CD4-positive, alpha-beta memory T cell (primary cell): ENCODE data around the gene LETMD1. TPM values are rescaled to one million over a fixed set of nuclear protein-coding genes. Genes with fewer than 3 reads are reported as not detected.

Source experiments
- CTCF ChIA-PET: fragments of 350-600 bp; sonication (Branson Sonifier 250); formaldehyde crosslinking; loops from one replicate; lab custom pipeline; 2021; ENCODE audit warnings: inconsistent platforms; ENCODE audit not compliant: partially characterized antibody; lab: Charles Lee
- POLR2A ChIA-PET: fragments of 350-600 bp; sonication (Branson Sonifier 250); formaldehyde crosslinking; loops from one replicate; lab custom pipeline; 2021; ENCODE audit not compliant: partially characterized antibody; lab: Charles Lee
- DNase-seq, 5 donors: peaks; one replicate each; pipeline versions ENCODE4 v3.0.0 to v3.0.0-alpha.2; 2020 to 2022; ENCODE audit warnings: mixed read lengths in 1 of 5
- H3K27ac ChIP-seq: one replicate; pipeline ENCODE4 v1.7.0; 2013; ENCODE audit warnings: low read depth, low read length
- H3K27me3 ChIP-seq: 2 replicates; pipeline ENCODE4 v1.7.0; 2013; ENCODE audit warnings: mild to moderate bottlenecking, low read length, moderate library complexity; ENCODE audit not compliant: insufficient read depth
- H3K36me3 ChIP-seq: 2 replicates; pipeline ENCODE4 v1.7.0; 2013; ENCODE audit warnings: mild to moderate bottlenecking, low read length, moderate library complexity; ENCODE audit not compliant: insufficient read depth
- H3K4me1 ChIP-seq: 2 replicates; pipeline ENCODE4 v1.7.0; 2013; ENCODE audit warnings: mild to moderate bottlenecking, low read length, moderate library complexity; ENCODE audit not compliant: insufficient read depth
- H3K4me3 ChIP-seq, 2 donors: one replicate each; pipeline ENCODE4 v1.7.0; 2013; ENCODE audit warnings: low read length in 2 of 2, mild to moderate bottlenecking in 1 of 2
- H3K9me3 ChIP-seq, 2 donors: one replicate each; pipeline ENCODE4 v1.7.0; 2013; ENCODE audit warnings: low read length in 2 of 2, control low read depth in 1 of 2; ENCODE audit not compliant: control insufficient read depth in 1 of 2
- H3K27ac Mint-ChIP-seq, 7 donors: one replicate each; pipeline ENCODE4 v1.8.0; 2020 to 2021; ENCODE audit warnings: mixed read lengths in 7 of 7, mild to moderate bottlenecking in 6 of 7, inconsistent platforms in 3 of 7, moderate library complexity in 3 of 7
- H3K27me3 Mint-ChIP-seq, 2 donors: one replicate each; pipeline ENCODE4 v1.8.0; 2020 to 2021; ENCODE audit warnings: mixed read lengths in 2 of 2
- H3K36me3 Mint-ChIP-seq, 2 donors: one replicate each; pipeline ENCODE4 v1.8.0; 2020 to 2021; ENCODE audit warnings: mixed read lengths in 2 of 2, inconsistent platforms in 1 of 2, mild to moderate bottlenecking in 1 of 2
- H3K4me1 Mint-ChIP-seq, 4 donors: one replicate each; pipeline ENCODE4 v1.8.0; 2020 to 2021; ENCODE audit warnings: mixed read lengths in 4 of 4, mild to moderate bottlenecking in 1 of 4
- H3K4me3 Mint-ChIP-seq, 8 donors: one replicate each; pipeline ENCODE4 v1.8.0; 2020 to 2021; ENCODE audit warnings: mixed read lengths in 8 of 8, mild to moderate bottlenecking in 7 of 8, moderate library complexity in 6 of 8, inconsistent platforms in 3 of 8
- H3K9me3 Mint-ChIP-seq, 8 donors: one replicate each; pipeline ENCODE4 v1.8.0; 2020 to 2021; ENCODE audit warnings: mixed read lengths in 8 of 8, mild to moderate bottlenecking in 5 of 8, inconsistent platforms in 3 of 8, moderate library complexity in 1 of 8
- intact Hi-C: fragments of 100-400 bp; cut with micrococcal nuclease; formaldehyde crosslinking; loops from one replicate; pipeline ENCODE4 v1.15.1; 2023
- polyA plus RNA-seq, 2 donors: library from polyadenylated mRNA; unstranded; fragments of 300-500 nt; fragmentation: Illumina TruSeq; gene quantifications; one replicate each; pipeline ENCODE4 v1.2.3, GENCODE V29; 2021
- total RNA-seq, 2 experiments: library from RNA; stranded (reverse); gene quantifications; one replicate each; pipeline ENCODE4 v1.2.3, GENCODE V29; 2021

The LETMD1 gene
- total and polyA plus RNA-seq, 4 experiments from 2014 or later: 32.6 to 93.3 (median 60.1) TPM

- no peak overlapping the region for H3K4me3 Mint-ChIP-seq
- peak overlapping the region in 2 of 7 donors; percentile 7 to 22 for H3K27ac Mint-ChIP-seq
- Histone ChIP-seq H3K4me1 (peaks cover 5% of the 10 kb centered on the region), H3K4me3 (no peak overlapping the region), H3K27ac (no peak overlapping the region), H3K27me3 (no peaks in the 10 kb centered on the region), H3K36me3 (peaks cover 56% of the 10 kb centered on the region), H3K9me3 (no peaks in the 10 kb centered on the region)
- CTCF ChIA-PET: no interaction called here
- no peak for DNase-seq
- POLR2A ChIA-PET: interaction anchor here (1.1 kb wide), 1 partner anchor 28 kb away, joined by 3 read pairs; no protein-coding TSS in a partner anchor
- peaks cover 4 to 8% (median 5%) of the 10 kb centered on the region in 4 donors for H3K4me1 Mint-ChIP-seq
- no peaks in the 10 kb centered on the region for H3K9me3 Mint-ChIP-seq
- H3K27me3 Mint-ChIP-seq: no peaks in the 10 kb centered on the region
- peaks cover 37 to 66% of the 10 kb centered on the region in 2 donors for H3K36me3 Mint-ChIP-seq
- intact Hi-C loops: no loop called here
Measured at GRCh38 chr12:51055060-51055459, 6.9 kb downstream of the LETMD1 start.

DNA sequence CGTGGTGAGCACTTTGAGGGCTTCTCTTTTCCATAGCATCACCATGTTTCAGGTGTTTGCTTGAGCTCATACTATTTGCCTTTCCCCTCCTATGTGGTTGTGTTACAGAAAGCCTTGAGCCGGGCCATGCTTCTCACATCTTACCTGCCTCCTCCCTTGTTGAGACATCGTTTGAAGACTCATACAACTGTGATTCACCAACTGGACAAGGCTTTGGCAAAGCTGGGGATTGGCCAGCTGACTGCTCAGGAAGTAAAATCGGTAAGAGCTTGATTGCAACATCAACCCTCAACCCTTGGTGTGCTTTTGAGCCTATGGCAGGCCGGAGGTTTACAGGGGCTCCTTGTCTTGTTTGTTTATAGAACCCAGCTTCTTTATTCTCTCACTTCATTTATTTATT, 8.1 kb downstream of the LETMD1 start:
- Mint-ChIP-seq H3K27ac (peak overlapping the region in 1 of 7 donors; percentile 45), H3K9me3 (no peaks in the 10 kb centered on the region), H3K4me3 (no peak overlapping the region), H3K36me3 (peaks cover 37 to 71% of the 10 kb centered on the region in 2 donors), H3K4me1 (peaks cover 4 to 8% (median 5%) of the 10 kb centered on the region in 4 donors), H3K27me3 (no peaks in the 10 kb centered on the region)
- ChIA-PET CTCF (no interaction called here), POLR2A (interaction anchor here (1.2 kb wide), 1 partner anchor 30 kb away, joined by 3 read pairs; the partner anchor contains the start of gene SLC11A2)
- intact Hi-C loops: no loop called here
- Histone ChIP-seq H3K27ac (no peak overlapping the region), H3K4me1 (no peaks in the 10 kb centered on the region), H3K27me3 (no peaks in the 10 kb centered on the region), H3K36me3 (peaks cover 56% of the 10 kb centered on the region), H3K4me3 (no peak overlapping the region), H3K9me3 (no peaks in the 10 kb centered on the region)
- DNase-seq: no peak

GRCh38 chr12:51059086-51059485, 11.0 kb downstream of the LETMD1 start:
- H3K9me3 Mint-ChIP-seq: no peaks in the 10 kb centered on the region
- CTCF ChIA-PET: no interaction called here
- intact Hi-C loops: no loop called here
- no peaks in the 10 kb centered on the region for H3K9me3 ChIP-seq
- H3K4me1 Mint-ChIP-seq: no peaks in the 10 kb centered on the region
- peaks cover 62% of the 10 kb centered on the region for H3K36me3 ChIP-seq
- H3K27me3 ChIP-seq: no peaks in the 10 kb centered on the region
- no peak for DNase-seq
- peak overlapping the region in 2 of 7 donors; percentile 78 to 79 for H3K27ac Mint-ChIP-seq
- no peak overlapping the region for H3K4me3 Mint-ChIP-seq
- peaks cover 26 to 73% of the 10 kb centered on the region in 2 donors for H3K36me3 Mint-ChIP-seq
- H3K4me3 ChIP-seq: no peak overlapping the region
- no peaks in the 10 kb centered on the region for H3K27me3 Mint-ChIP-seq
- POLR2A ChIA-PET: interaction anchor here (1.4 kb wide), 1 partner anchor 159 kb away, joined by 3 read pairs; the partner anchor contains the start of gene POU6F1
- H3K4me1 ChIP-seq: no peaks in the 10 kb centered on the region
- no peak overlapping the region for H3K27ac ChIP-seq

DNA sequence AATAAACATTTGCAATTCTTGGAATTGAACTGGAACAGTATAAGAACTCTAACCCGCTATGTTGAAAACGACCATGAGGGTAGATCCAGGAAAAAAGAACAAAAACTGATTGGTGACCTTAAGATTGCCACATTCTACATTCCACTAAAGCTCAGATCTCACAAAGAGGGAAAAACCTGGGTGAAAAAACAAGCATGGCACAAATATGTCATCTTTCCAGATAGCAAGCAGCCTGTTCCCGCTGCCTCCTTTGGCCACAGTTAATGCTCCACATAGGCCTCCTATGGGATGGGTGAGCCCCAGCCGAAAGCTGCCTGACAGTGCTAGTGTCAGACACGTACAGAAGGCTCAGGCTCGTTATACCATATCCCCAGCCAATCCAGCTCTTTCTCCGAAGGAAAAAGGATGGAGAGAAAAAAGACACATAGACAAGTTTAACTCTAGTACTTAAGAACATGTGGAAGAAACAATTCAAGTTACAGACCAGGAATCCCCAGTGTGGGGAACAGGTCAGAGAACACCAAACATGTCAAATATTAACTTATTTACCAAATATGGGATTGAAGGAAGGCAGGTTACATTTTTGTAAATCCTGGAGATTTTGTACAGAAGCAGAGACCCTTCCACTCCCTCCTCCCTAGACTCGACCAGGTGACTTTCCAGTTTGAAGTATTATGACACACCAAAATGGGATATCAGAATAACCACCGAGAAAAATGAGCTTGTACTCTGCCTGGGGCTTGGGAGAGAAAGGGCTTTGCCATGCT, 14.7 kb downstream of the LETMD1 start:
- Histone ChIP-seq H3K4me3 (no peak overlapping the region), H3K27me3 (no peaks in the 10 kb centered on the region), H3K4me1 (no peaks in the 10 kb centered on the region), H3K36me3 (peaks cover 55% of the 10 kb centered on the region), H3K27ac (no peak overlapping the region), H3K9me3 (no peaks in the 10 kb centered on the region)
- no peaks in the 10 kb centered on the region for H3K27me3 Mint-ChIP-seq
- no peaks in the 10 kb centered on the region for H3K4me1 Mint-ChIP-seq
- CTCF ChIA-PET: interaction anchor here (0.9 to 1.0 kb wide), 2 partner anchors 11 to 14 kb away, joined by 3 read pairs; no protein-coding TSS in a partner anchor
- peaks cover 34 to 73% of the 10 kb centered on the region in 2 donors for H3K36me3 Mint-ChIP-seq
- no peak for DNase-seq
- H3K4me3 Mint-ChIP-seq: no peak overlapping the region
- POLR2A ChIA-PET: interaction anchor here (2.0 kb wide), 1 partner anchor 14 kb away, joined by 7 read pairs; the partner anchor contains the start of gene LETMD1
- peak overlapping the region in 2 of 7 donors; percentile 22 to 78 for H3K27ac Mint-ChIP-seq
- intact Hi-C loops: no loop called here
- H3K9me3 Mint-ChIP-seq: no peaks in the 10 kb centered on the region

- H3K27me3 Mint-ChIP-seq: no peaks in the 10 kb centered on the region
- no peak overlapping the region for H3K4me3 ChIP-seq
- peaks cover 25 to 60% of the 10 kb centered on the region in 2 donors for H3K36me3 Mint-ChIP-seq
- H3K4me1 Mint-ChIP-seq: no peaks in the 10 kb centered on the region
- no peak overlapping the region for H3K4me3 Mint-ChIP-seq
- intact Hi-C loops: no loop called here
- peaks cover 38% of the 10 kb centered on the region for H3K36me3 ChIP-seq
- no peaks in the 10 kb centered on the region for H3K9me3 ChIP-seq
- DNase-seq: no peak
- no peaks in the 10 kb centered on the region for H3K4me1 ChIP-seq
- ChIA-PET CTCF (no interaction called here), POLR2A (interaction anchor here (0.7 kb wide), 1 partner anchor 291 kb away, joined by 3 read pairs; no protein-coding TSS in a partner anchor)
- no peak overlapping the region for H3K27ac ChIP-seq
- H3K27ac Mint-ChIP-seq: peak overlapping the region in 2 of 7 donors; percentile 13 to 35
- H3K27me3 ChIP-seq: no peaks in the 10 kb centered on the region
- no peaks in the 10 kb centered on the region for H3K9me3 Mint-ChIP-seq
Measured at GRCh38 chr12:51065530-51065929, 17.4 kb downstream of the LETMD1 start.

- H3K27me3 Mint-ChIP-seq: no peaks in the 10 kb centered on the region
- no peak overlapping the region for H3K4me3 ChIP-seq
- peak overlapping the region in 1 of 7 donors; percentile 12 for H3K27ac Mint-ChIP-seq
- no peak for DNase-seq
- H3K36me3 ChIP-seq: peaks cover 44% of the 10 kb centered on the region
- no peak overlapping the region for H3K4me3 Mint-ChIP-seq
- no peak overlapping the region for H3K27ac ChIP-seq
- POLR2A ChIA-PET: interaction anchor here (1.0 kb wide), 1 partner anchor 16 kb away, joined by 3 read pairs; the partner anchor contains the start of gene CSRNP2
- peaks cover 28 to 63% of the 10 kb centered on the region in 2 donors for H3K36me3 Mint-ChIP-seq
- H3K4me1 ChIP-seq: no peaks in the 10 kb centered on the region
- intact Hi-C loops: no loop called here
- no peaks in the 10 kb centered on the region for H3K9me3 ChIP-seq
- H3K27me3 ChIP-seq: no peaks in the 10 kb centered on the region
- no peaks in the 10 kb centered on the region for H3K9me3 Mint-ChIP-seq
- CTCF ChIA-PET: interaction anchor here (1.0 kb wide), 1 partner anchor 16 kb away, joined by 3 read pairs; the partner anchor contains the start of gene CSRNP2
- H3K4me1 Mint-ChIP-seq: no peaks in the 10 kb centered on the region
Measured at GRCh38 chr12:51067229-51067628, 19.1 kb downstream of the LETMD1 start.

DNA sequence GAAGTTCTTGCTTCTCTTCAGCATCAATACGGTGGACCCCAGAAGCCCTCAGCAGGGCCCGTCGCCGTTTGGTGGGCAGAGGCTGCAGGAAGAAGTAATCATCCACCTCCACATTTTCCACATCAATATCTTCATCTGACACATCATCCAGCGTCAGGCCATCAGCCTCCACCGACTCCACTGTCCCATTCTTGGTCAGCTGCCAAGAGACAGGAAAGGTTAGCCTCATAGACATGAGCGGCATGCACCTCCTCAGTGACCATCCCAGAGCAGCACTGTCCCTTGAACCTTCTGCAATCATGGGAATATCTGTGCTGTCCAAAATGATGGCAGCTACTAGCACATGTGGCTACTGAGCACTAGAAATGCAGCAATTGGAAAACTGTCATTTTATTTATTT, 19.6 kb downstream of the LETMD1 start:
- H3K9me3 Mint-ChIP-seq: no peaks in the 10 kb centered on the region
- H3K4me1 Mint-ChIP-seq: no peaks in the 10 kb centered on the region
- Histone ChIP-seq H3K4me3 (no peak overlapping the region), H3K27ac (no peak overlapping the region), H3K36me3 (peaks cover 42% of the 10 kb centered on the region), H3K9me3 (no peaks in the 10 kb centered on the region), H3K4me1 (no peaks in the 10 kb centered on the region), H3K27me3 (no peaks in the 10 kb centered on the region)
- intact Hi-C loops: no loop called here
- H3K4me3 Mint-ChIP-seq: no peak overlapping the region
- no peak for DNase-seq
- peaks cover 26 to 61% of the 10 kb centered on the region in 2 donors for H3K36me3 Mint-ChIP-seq
- peak overlapping the region in 3 of 7 donors; percentile 47 to 93 (median 51) for H3K27ac Mint-ChIP-seq
- ChIA-PET POLR2A (no interaction called here), CTCF (no interaction called here)
- H3K27me3 Mint-ChIP-seq: no peaks in the 10 kb centered on the region
